Fibroblast of peridontal ligament (primary cell): ENCODE measurements around the gene ZNF90.
"Not testable (repeated sequence)": the region's sequence is repeated elsewhere in the genome, so short reads cannot be mapped to it uniquely, and the experiment has no call there.

Experiments used
- DNase-seq: peaks from one replicate; pipeline ENCODE4 v3.0.0-alpha.2; 2010; ENCODE audit errors: extremely low read depth

ZNF90 gene

GRCh38 chr19:20103091-20103740, 25.4 kb downstream of the ZNF90 start:
- DNase-seq = no peak

DNA sequence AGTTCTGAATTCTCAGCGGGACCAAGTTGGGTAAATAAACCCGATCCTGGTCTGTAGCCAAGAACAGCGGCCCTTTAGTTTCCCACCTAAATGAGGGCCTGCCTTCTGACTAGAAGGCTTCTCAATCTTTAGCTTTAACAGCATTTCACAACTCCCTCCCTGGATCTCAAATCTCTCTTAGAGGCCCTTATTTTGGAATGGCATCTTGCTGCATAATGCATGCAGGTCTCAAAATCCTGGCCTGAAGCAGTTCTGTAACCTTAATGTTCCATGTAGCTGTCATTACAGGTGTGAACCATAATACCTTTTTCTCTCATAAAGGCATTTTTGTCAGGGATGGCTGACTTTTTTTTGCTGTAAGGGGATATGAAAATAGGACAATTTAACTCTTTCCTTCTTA, 29.5 kb downstream of the ZNF90 start:
- no peak for DNase-seq

DNA sequence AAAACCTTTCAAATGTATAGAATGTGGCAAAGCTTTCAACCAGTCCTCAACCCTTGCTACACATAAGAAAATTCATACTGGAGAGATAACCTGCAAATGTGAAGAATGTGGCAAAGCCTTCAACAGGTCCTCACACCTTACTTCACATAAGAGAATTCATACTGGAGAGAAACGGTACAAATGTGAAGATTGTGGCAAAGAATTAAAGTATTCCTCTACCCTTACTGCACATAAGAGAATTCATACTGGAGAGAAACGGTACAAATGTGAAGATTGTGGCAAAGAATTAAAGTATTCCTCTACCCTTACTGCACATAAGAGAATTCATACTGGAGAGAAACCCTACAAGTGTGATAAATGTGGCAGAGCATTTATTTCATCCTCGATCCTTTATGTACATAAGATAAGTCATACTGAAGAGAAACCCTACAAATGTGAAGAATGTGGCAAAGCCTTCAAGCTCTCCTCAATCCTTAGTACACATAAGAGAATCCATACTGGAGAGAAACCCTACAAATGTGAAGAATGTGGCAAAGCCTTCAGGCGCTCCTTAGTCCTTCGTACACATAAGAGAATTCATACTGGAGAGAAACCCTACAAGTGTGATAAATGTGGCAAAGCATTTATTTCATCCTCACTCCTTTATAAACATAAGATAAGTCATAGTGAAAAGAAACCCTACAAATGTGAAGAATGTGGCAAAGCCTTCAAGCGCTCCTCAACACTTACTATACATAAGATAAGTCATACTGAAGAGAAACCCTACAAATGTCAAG, 40.5 kb downstream of the ZNF90 start:
- DNase-seq = not testable (repeated sequence)

GRCh38 chr19:20124879-20125278, 47.1 kb downstream of the ZNF90 start:
- DNase-seq = no peak

GRCh38 chr19:20132933-20133332, 55.1 kb downstream of the ZNF90 start:
- DNase-seq = not testable (repeated sequence)

- not testable (repeated sequence) for DNase-seq
Measured at GRCh38 chr19:20137714-20138113, 59.9 kb downstream of the ZNF90 start.

GRCh38 chr19:20151617-20152145, 73.9 kb downstream of the ZNF90 start:
- no peak for DNase-seq

GRCh38 chr19:20152506-20152905, 74.7 kb downstream of the ZNF90 start:
- DNase-seq = not testable (repeated sequence)

- no peak for DNase-seq
Measured at GRCh38 chr19:20153281-20153680, 75.5 kb downstream of the ZNF90 start.

GRCh38 chr19:20154636-20155035, 76.8 kb downstream of the ZNF90 start:
- no peak for DNase-seq

DNA sequence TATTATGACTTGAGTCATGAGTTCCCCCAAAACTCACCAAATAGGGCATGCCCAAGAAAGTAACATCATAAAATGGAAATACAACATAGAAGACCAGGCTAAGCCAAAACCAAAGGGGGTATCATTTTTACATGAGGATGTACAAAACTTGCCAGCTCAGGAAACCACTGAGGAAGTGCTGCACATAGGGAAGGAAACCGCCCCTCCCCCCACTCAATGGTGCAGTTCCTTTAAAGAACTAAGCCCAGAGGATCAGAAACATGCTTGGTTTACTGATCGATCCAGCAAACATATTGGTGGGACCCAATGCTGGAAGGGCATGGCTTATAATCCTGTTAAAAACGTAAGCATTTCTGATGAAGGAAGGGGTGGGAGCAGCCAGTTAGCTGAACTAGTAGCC, 85.0 kb downstream of the ZNF90 start:
- DNase-seq = no peak

DNA sequence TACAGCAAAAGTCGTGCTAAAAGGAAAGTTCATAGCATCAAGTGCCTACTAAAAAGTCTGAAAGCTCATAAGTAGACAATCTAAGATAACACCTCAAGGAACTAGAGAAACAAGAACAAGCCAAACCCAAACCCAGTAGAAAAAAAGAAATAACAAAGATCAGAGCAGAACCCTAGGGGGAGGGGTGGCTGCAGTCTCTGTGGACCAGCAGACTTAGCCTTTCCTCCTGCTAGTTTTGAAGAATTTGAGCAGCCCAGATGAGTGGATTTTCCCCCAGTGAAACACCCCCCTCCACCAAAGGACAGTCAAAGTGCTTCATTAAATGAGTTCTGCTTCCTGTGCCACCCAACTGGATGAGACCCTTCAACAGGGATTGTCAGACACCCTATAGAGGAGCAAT, 86.7 kb downstream of the ZNF90 start:
- DNase-seq = no peak

GRCh38 chr19:20165971-20166592, 88.3 kb downstream of the ZNF90 start:
- no peak for DNase-seq

- peak; percentile 97 for DNase-seq
Measured at GRCh38 chr19:20167020-20167644, 89.3 kb downstream of the ZNF90 start, which contains the start of gene ZNF486. TSS of gene ZNF486 (plus strand) at chr19:20167214. CDS start at chr19:20167331, 117 bp downstream.

GRCh38 chr19:20167651-20168122, 89.9 kb downstream of the ZNF90 start:
- peak; percentile 54 for DNase-seq
